ENCODE results near the gene C7. TPM values are rescaled to one million over a fixed set of nuclear protein-coding genes. Genes with fewer than 3 reads are reported as not detected.

C7 gene
- total and polyA plus RNA-seq, 2 experiments from 2014 or later, result 0.05 to 0.07 TPM

- TF ChIP-seq ETS1 (IDR thresholded peaks at IDR 0.05) (no peak), JUNB (IDR thresholded peaks at IDR 0.05; ENCODE audit: unreplicated experiment) (no peak), CREB1 (CRISPR knock-in tag; IDR thresholded peaks at IDR 0.05; ENCODE audit: low read depth) (no peak)
These were observed 50.7 kb downstream of the C7 start (continued) for GRCh38 chr5:40960037-40960436.

GRCh38 chr5:40962207-40962955 lies 53.1 kb downstream of the C7 start:
- Histone ChIP-seq H3K79me2 (replicated peaks; ENCODE audit: insufficient read depth) (no peaks in the 10 kb centered on the region), H3K36me3 (ENCODE audit: insufficient read depth) (no peaks in the 10 kb centered on the region), H4K20me1 (replicated peaks; ENCODE audit: insufficient read depth) (no peaks in the 10 kb centered on the region), H3K4me2 (no peak overlapping the region), H3K4me1 (ENCODE audit: insufficient read depth) (no peaks in the 10 kb centered on the region), H3F3A (replicated peaks; ENCODE audit: low read depth) (no peaks in the 10 kb centered on the region), H3K27ac (ENCODE audit: low read depth) (no peak overlapping the region), H3K9me2 (ENCODE audit: insufficient read depth) (no peaks in the 10 kb centered on the region), H3K4me3 (no peak overlapping the region), H2AFZ (no peak overlapping the region), H3K27me3 (ENCODE audit: insufficient read depth) (no peaks in the 10 kb centered on the region)
- H3K4me1 Mint-ChIP-seq, result peaks cover 4% of the 10 kb centered on the region; the same call in 1 of the 3 replicates
- no peak overlapping the region for H3K4me3 Mint-ChIP-seq
- ATAC-seq (no peak), DNase-seq (ENCODE audit: low spot score) (no peak)
- H3K27ac Mint-ChIP-seq, result no peak overlapping the region
- TF ChIP-seq JUNB (IDR thresholded peaks at IDR 0.05; ENCODE audit: unreplicated experiment) (no peak), CREB1 (CRISPR knock-in tag; IDR thresholded peaks at IDR 0.05; ENCODE audit: low read depth) (no peak), CTCF (conservative IDR thresholded peaks at IDR 0.05; ENCODE audit: low read depth in 2 of 2) (peak in 1 of 2 experiments; percentile 28; a peak in 2 of 4 replicates), EZH2phosphoT487 (IDR thresholded peaks at IDR 0.05; ENCODE audit: unreplicated experiment) (no peak), STAT1 (IDR thresholded peaks at IDR 0.05; ENCODE audit: unreplicated experiment) (no peak)
- H3K27me3 Mint-ChIP-seq (ENCODE audit: insufficient read depth, low read depth, poor library complexity), result no peaks in the 10 kb centered on the region
- H3K36me3 Mint-ChIP-seq (ENCODE audit: low read depth), result 0 out of 3 replicates have a peak, but pooled peaks cover 9% of the 10 kb centered on the region
- H3K9me3 Mint-ChIP-seq, result peaks cover 13% of the 10 kb centered on the region

- no peaks in the 10 kb centered on the region for H3K4me1 ChIP-seq (ENCODE audit: insufficient read depth)
- ATAC-seq (no peak), DNase-seq (ENCODE audit: low spot score) (no peak)
- H3K79me2 ChIP-seq (replicated peaks; ENCODE audit: insufficient read depth), result no peaks in the 10 kb centered on the region
- no peak overlapping the region for H3K4me3 ChIP-seq
- no peaks in the 10 kb centered on the region for H3K27me3 Mint-ChIP-seq (ENCODE audit: insufficient read depth, low read depth, poor library complexity)
- H3K9me3 Mint-ChIP-seq, result no peaks in the 10 kb centered on the region; the same call in 2 of the 3 replicates
- no peaks in the 10 kb centered on the region for H3K36me3 ChIP-seq (ENCODE audit: insufficient read depth)
- no peak overlapping the region for H3K4me3 Mint-ChIP-seq
- H3K27me3 ChIP-seq (ENCODE audit: insufficient read depth), result no peaks in the 10 kb centered on the region
- H4K20me1 ChIP-seq (replicated peaks; ENCODE audit: insufficient read depth), result no peaks in the 10 kb centered on the region
- H3K9me2 ChIP-seq (ENCODE audit: insufficient read depth), result no peaks in the 10 kb centered on the region
- no peak overlapping the region for H3K4me2 ChIP-seq
- no peak overlapping the region for H3K27ac Mint-ChIP-seq
- TF ChIP-seq CREB1 (CRISPR knock-in tag; IDR thresholded peaks at IDR 0.05; ENCODE audit: low read depth), result no peak
- H3F3A ChIP-seq (replicated peaks; ENCODE audit: low read depth), result no peaks in the 10 kb centered on the region
- no peak overlapping the region; the same call in 1 of the 2 replicates for H2AFZ ChIP-seq
- H3K4me1 Mint-ChIP-seq, result peaks cover 5% of the 10 kb centered on the region; the same call in 2 of the 3 replicates
- no peak overlapping the region for H3K27ac ChIP-seq (ENCODE audit: low read depth)
- no peaks in the 10 kb centered on the region for H3K36me3 Mint-ChIP-seq (ENCODE audit: low read depth)
These were observed 63.1 kb downstream of the C7 start for GRCh38 chr5:40972434-40972833.

All from GM23338 (cell line).